Stimulated activated memory B cell treated with anti-CD40 and anti-IgM and Interleukin-4, amounts not matched to agents 10 μg/mL and 1 μg/mL and 100 μg/mL, for 72 hours (primary cell): ENCODE data around the gene ARHGAP12.
"Not testable (repeated sequence)": the region's sequence is repeated elsewhere in the genome, so short reads cannot be mapped to it uniquely, and the experiment has no call there.

Experiments
- ATAC-seq: fragments of 150-1000 bp; cut with Tn5 transposase; 2 replicates; pipeline ENCODE4 v1.10.0; 2021
- H3K27ac Mint-ChIP-seq: one replicate; pipeline ENCODE4 v1.8.0; 2022; ENCODE audit warnings: mild to moderate bottlenecking, mixed read lengths
- H3K27me3 Mint-ChIP-seq: one replicate; pipeline ENCODE4 v1.8.0; 2022; ENCODE audit warnings: mixed read lengths
- H3K36me3 Mint-ChIP-seq: one replicate; pipeline ENCODE4 v1.8.0; 2022; ENCODE audit warnings: mixed read lengths
- H3K4me1 Mint-ChIP-seq: one replicate; pipeline ENCODE4 v1.8.0; 2022; ENCODE audit warnings: mixed read lengths
- H3K4me3 Mint-ChIP-seq: one replicate; pipeline ENCODE4 v1.8.0; 2022; ENCODE audit warnings: mild to moderate bottlenecking, moderate library complexity, mixed read lengths
- H3K9me3 Mint-ChIP-seq: one replicate; pipeline ENCODE4 v1.8.0; 2022; ENCODE audit warnings: mixed read lengths

The ARHGAP12 gene

GRCh38 chr10:31770307-31770902 lies 158.2 kb downstream of the ARHGAP12 start:
- Mint-ChIP-seq H3K9me3 (no peaks in the 10 kb centered on the region), H3K27ac (no peak overlapping the region), H3K4me3 (no peak overlapping the region), H3K36me3 (no peaks in the 10 kb centered on the region), H3K4me1 (no peaks in the 10 kb centered on the region), H3K27me3 (no peaks in the 10 kb centered on the region)
- peak; percentile 67 for ATAC-seq

GRCh38 chr10:31769564-31769963 lies 159.1 kb downstream of the ARHGAP12 start:
- H3K4me1 Mint-ChIP-seq, result no peaks in the 10 kb centered on the region
- no peaks in the 10 kb centered on the region for H3K27me3 Mint-ChIP-seq
- no peaks in the 10 kb centered on the region for H3K36me3 Mint-ChIP-seq
- H3K4me3 Mint-ChIP-seq, result no peak overlapping the region
- H3K9me3 Mint-ChIP-seq, result peaks cover under 1% of the 10 kb centered on the region
- ATAC-seq, result no peak
- H3K27ac Mint-ChIP-seq, result no peak overlapping the region

- H3K27ac Mint-ChIP-seq, H3K27me3 Mint-ChIP-seq, H3K9me3 Mint-ChIP-seq, H3K36me3 Mint-ChIP-seq, ATAC-seq, H3K4me1 Mint-ChIP-seq, H3K4me3 Mint-ChIP-seq: not testable (repeated sequence)
Observed at GRCh38 chr10:31768935-31769334, 159.7 kb downstream of the ARHGAP12 start.

DNA sequence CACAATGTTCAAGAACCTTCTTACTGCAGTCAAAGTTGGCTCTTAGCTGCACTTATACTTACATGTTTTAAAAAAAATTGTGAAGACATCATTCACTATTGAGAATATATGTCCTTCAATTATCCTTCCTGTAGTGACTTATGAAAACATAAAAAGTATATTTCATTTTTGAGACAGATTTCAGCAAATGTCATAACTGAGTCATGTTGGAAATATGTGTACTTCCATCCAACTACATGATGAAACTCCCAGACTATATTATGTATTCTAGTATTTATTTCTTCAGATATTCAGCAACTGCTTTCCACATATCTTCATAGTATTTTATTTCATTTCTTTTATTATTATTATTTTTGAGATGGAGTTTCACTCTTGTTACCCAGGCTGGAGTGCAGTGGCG lies 160.2 kb downstream of the ARHGAP12 start:
- H3K36me3 Mint-ChIP-seq, result no peaks in the 10 kb centered on the region
- H3K9me3 Mint-ChIP-seq, result peaks cover 2% of the 10 kb centered on the region
- no peak for ATAC-seq
- no peak overlapping the region for H3K4me3 Mint-ChIP-seq
- no peak overlapping the region for H3K27ac Mint-ChIP-seq
- H3K4me1 Mint-ChIP-seq, result no peaks in the 10 kb centered on the region
- no peaks in the 10 kb centered on the region for H3K27me3 Mint-ChIP-seq

- Mint-ChIP-seq H3K36me3 (no peaks in the 10 kb centered on the region), H3K9me3 (peaks cover 2% of the 10 kb centered on the region), H3K4me3 (no peak overlapping the region), H3K27ac (no peak overlapping the region), H3K4me1 (peaks cover 8% of the 10 kb centered on the region), H3K27me3 (no peaks in the 10 kb centered on the region)
- ATAC-seq, result no peak
Observed at GRCh38 chr10:31765541-31765940, 163.1 kb downstream of the ARHGAP12 start.

DNA sequence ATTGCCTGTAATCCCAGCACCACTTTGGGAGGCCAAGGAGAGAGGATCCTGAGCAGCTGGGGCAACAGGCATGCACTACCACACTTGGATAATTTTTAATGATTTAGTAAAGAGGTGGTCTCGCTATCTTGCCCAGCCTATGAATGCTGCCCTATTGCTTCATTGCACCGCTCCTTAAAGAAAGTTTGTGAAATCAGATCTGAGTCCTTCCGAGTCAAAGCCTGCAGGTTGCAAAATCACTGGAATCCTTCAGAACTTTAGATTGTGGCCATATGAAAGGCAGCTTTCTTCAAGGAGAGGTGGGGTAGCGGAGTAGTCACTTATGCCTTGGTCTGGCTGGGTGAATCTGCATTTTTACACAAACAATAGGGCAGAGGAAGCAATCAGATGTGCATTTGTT lies 166.3 kb downstream of the ARHGAP12 start:
- Mint-ChIP-seq H3K36me3 (no peaks in the 10 kb centered on the region), H3K9me3 (peaks cover 2% of the 10 kb centered on the region), H3K27me3 (no peaks in the 10 kb centered on the region), H3K4me1 (peaks cover 16% of the 10 kb centered on the region), H3K27ac (no peak overlapping the region), H3K4me3 (no peak overlapping the region)
- ATAC-seq, result no peak

DNA sequence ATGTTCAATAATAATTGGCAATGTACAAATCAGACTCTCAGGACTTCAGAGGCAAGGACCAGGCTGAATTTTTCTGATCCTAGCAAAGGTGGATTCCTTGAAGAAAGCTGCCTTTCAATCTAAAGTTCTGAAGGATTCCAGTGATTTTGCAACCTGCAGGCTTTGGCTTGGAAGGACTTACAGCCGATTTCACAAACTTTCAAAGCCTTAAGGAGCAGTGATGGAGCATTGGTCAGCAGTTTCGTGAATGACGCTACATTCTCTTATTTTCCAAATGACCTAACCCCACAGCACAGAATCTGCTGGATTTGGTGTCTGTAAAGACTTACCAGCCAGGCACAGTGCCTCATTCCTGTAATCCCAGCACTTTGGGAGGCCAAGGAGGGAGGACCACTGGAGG lies 167.5 kb downstream of the ARHGAP12 start:
- Mint-ChIP-seq H3K9me3 (peaks cover 2% of the 10 kb centered on the region), H3K4me3 (peak overlapping the region; percentile 21), H3K4me1 (peaks cover 16% of the 10 kb centered on the region), H3K27ac (peak overlapping the region; percentile 89), H3K27me3 (no peaks in the 10 kb centered on the region), H3K36me3 (no peaks in the 10 kb centered on the region)
- no peak for ATAC-seq

- peaks cover 16% of the 10 kb centered on the region for H3K4me1 Mint-ChIP-seq
- peak overlapping the region; percentile 94 for H3K4me3 Mint-ChIP-seq
- ATAC-seq, result no peak
- H3K36me3 Mint-ChIP-seq, result no peaks in the 10 kb centered on the region
- H3K27ac Mint-ChIP-seq, result peak overlapping the region; percentile 89
- no peaks in the 10 kb centered on the region for H3K27me3 Mint-ChIP-seq
- H3K9me3 Mint-ChIP-seq, result peaks cover 2% of the 10 kb centered on the region
Observed at GRCh38 chr10:31760674-31761081, 168.0 kb downstream of the ARHGAP12 start.

DNA sequence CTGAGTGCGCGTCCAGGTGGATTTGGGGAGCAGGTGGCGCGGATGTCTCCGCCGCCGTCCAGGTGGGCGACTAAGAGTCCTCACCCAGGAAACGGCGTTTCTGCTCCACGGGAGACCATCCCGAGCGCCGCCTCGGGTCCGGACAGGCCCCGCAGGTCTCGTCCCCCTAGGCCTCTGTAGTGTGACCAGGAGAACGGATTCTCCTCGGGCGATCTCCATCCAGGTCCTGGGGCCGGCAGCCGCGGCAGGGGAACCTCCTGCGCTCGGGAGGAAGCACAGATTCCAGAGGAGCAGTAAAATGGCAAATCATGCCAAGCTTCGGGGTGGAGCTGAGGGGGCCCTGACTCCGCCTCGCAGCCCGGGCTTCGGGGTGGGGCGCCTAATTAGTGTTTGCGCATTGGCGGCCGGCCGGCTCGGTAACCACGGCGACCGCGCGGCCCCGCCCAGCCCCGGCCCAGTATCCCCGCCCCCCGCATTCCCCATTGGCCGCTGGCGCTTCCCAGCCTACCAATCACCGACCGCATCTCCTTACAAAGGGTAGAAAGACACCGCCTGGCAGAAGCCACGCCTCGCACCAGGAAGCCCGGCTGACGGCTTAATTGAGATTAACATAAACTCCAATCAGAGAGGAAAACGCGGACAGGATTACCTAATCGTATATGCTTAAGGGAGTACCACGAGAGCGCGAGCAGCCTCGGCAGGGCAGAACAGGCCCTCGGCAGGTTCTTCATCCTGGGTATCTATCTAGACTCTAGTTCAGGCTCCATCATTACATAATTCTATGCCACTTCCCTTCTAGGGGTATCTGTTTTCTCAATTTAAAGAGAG lies 168.6 kb downstream of the ARHGAP12 start:
- H3K9me3 Mint-ChIP-seq, result peaks cover 2% of the 10 kb centered on the region
- H3K36me3 Mint-ChIP-seq, result no peaks in the 10 kb centered on the region
- H3K27ac Mint-ChIP-seq, result peak overlapping the region; percentile 89
- peak overlapping the region; percentile 94 for H3K4me3 Mint-ChIP-seq
- H3K4me1 Mint-ChIP-seq, result peaks cover 16% of the 10 kb centered on the region
- H3K27me3 Mint-ChIP-seq, result no peaks in the 10 kb centered on the region
- ATAC-seq, result peak; percentile 98

DNA sequence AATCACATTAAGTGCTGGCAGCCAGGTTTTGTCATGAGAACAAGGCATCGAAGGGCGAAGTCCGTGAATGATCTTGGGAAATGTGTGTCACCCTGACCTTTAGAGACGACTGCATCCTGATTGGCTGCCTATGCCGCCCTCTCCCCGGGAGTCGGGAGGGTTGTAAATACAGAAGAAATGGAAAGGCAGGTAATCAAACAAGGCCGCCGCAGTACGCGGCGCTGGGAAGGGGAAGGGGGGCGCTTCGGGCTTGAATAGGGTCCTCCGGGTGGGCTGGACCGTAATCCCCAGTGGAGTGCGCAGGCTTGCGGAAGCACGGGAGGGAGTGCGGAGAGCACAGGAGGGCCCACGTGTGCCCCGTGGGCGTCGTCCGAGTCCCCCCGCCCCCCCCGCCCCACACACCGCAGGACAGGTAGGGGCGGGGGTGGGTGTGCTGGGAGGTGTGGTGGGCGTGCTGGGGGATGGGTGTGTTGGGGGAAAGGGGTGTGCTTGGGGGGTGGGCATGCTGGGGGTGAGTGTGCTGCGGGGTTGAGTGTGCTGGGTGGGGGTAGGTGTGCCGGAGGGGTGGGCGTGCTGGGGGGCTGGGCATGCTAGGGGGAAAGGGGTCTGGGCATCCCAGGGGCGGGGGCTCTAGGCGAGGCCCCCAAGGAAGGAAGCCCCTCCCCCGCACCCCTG lies 169.4 kb downstream of the ARHGAP12 start:
- Mint-ChIP-seq H3K9me3 (no peaks in the 10 kb centered on the region), H3K27me3 (no peaks in the 10 kb centered on the region), H3K27ac (peak overlapping the region; percentile 89), H3K4me1 (peaks cover 19% of the 10 kb centered on the region), H3K36me3 (no peaks in the 10 kb centered on the region), H3K4me3 (peak overlapping the region; percentile 94)
- ATAC-seq, result peak; percentile 25

GRCh38 chr10:31758495-31758894 lies 170.1 kb downstream of the ARHGAP12 start:
- ATAC-seq, result no peak
- peak overlapping the region; percentile 89 for H3K27ac Mint-ChIP-seq
- no peaks in the 10 kb centered on the region for H3K9me3 Mint-ChIP-seq
- H3K4me3 Mint-ChIP-seq, result no peak overlapping the region
- no peaks in the 10 kb centered on the region for H3K27me3 Mint-ChIP-seq
- H3K4me1 Mint-ChIP-seq, result peaks cover 26% of the 10 kb centered on the region
- no peaks in the 10 kb centered on the region for H3K36me3 Mint-ChIP-seq

- Mint-ChIP-seq H3K27me3 (no peaks in the 10 kb centered on the region), H3K9me3 (no peaks in the 10 kb centered on the region), H3K36me3 (no peaks in the 10 kb centered on the region), H3K27ac (no peak overlapping the region), H3K4me1 (peaks cover 26% of the 10 kb centered on the region), H3K4me3 (no peak overlapping the region)
- ATAC-seq, result no peak
Observed at GRCh38 chr10:31757831-31758230, 170.8 kb downstream of the ARHGAP12 start.

DNA sequence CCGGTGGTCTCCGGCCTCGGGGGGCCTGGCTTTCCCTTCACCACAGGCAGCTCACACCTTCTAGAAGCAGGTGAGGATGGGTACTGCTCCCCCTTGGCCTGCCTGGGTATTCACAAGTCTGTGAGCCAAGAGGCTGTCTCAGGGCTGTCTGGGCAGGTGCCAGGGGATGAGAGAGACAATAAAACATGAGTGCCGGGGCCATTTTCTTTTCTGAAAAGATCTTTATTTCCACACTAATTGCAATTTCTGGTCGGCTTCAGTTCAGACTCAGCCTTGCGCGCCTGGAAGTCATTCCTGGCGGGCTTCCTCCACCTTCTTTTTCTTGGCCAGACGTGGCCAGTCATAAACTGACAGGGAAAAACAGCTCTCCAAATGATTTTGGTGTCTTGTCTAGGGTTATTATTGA lies 171.2 kb downstream of the ARHGAP12 start:
- no peaks in the 10 kb centered on the region for H3K36me3 Mint-ChIP-seq
- H3K27ac Mint-ChIP-seq, result no peak overlapping the region
- H3K4me3 Mint-ChIP-seq, result no peak overlapping the region
- H3K27me3 Mint-ChIP-seq, result no peaks in the 10 kb centered on the region
- ATAC-seq, result no peak
- peaks cover 26% of the 10 kb centered on the region for H3K4me1 Mint-ChIP-seq
- H3K9me3 Mint-ChIP-seq, result no peaks in the 10 kb centered on the region

GRCh38 chr10:31756729-31757110 lies 171.9 kb downstream of the ARHGAP12 start:
- Mint-ChIP-seq H3K4me1 (peaks cover 26% of the 10 kb centered on the region), H3K9me3 (no peaks in the 10 kb centered on the region), H3K27me3 (no peaks in the 10 kb centered on the region), H3K4me3 (no peak overlapping the region), H3K36me3 (no peaks in the 10 kb centered on the region), H3K27ac (no peak overlapping the region)
- no peak for ATAC-seq

DNA sequence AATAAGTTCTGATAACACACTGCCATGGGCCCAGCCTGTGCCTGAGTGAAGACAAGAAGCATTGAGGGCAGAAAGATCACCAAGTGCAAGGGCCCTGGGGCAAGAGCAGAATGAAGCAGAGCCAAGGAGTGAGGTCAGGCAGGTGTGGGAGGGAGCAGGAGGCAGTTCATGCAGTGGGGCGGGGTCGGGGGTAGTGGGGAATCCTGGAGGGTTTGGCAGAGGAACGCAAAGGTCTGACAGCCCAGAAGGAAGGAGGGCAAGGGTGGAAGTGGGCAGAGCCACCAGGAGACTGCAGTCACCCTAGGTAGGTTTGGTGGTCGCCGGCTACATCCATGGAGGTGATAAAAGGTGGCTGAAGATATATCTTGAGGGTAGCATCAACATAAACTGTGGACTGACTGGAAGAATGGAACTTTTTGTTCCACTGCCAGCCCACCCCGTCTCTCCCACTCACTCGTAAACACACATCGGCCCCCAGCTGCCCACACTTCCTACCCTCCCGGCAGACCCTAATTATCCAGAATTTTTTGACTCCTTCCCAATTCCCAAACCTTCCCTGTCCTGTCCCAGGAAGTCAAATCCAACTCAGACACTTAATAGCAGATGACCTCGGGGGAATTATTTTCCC lies 172.4 kb downstream of the ARHGAP12 start:
- Mint-ChIP-seq H3K4me3 (no peak overlapping the region), H3K27me3 (no peaks in the 10 kb centered on the region), H3K27ac (no peak overlapping the region), H3K9me3 (no peaks in the 10 kb centered on the region), H3K4me1 (peaks cover 25% of the 10 kb centered on the region), H3K36me3 (no peaks in the 10 kb centered on the region)
- no peak for ATAC-seq
